H9 (cell line): ENCODE results near the gene CEP164. TPM values are rescaled to one million over a fixed set of nuclear protein-coding genes. Genes with fewer than 3 reads are reported as not detected.

Source experiments
- DNase-seq: peaks from one replicate; pipeline ENCODE4 v3.0.0-alpha.2; 2017
- H2AFZ ChIP-seq: one replicate; pipeline ENCODE4 v1.6.1; 2013; ENCODE audit warnings: mild to moderate bottlenecking, low read length, control low read depth, moderate library complexity
- H2AK5ac ChIP-seq: 2 replicates; pipeline ENCODE4 v1.6.1; 2013; ENCODE audit warnings: low read length, control low read depth, mixed read lengths; ENCODE audit not compliant: insufficient read length
- H2BK120ac ChIP-seq: one replicate; pipeline ENCODE4 v1.6.1; 2013; ENCODE audit warnings: low read depth, mild to moderate bottlenecking, low read length, control low read depth, inconsistent platforms; ENCODE audit not compliant: poor library complexity, severe bottlenecking
- H2BK12ac ChIP-seq: 2 replicates; pipeline ENCODE4 v1.6.1; 2013; ENCODE audit warnings: low read length, control low read depth, mixed read lengths, low read depth; ENCODE audit not compliant: insufficient read length
- H2BK15ac ChIP-seq: 2 replicates; pipeline ENCODE4 v1.6.1; 2013; ENCODE audit warnings: low read depth, low read length, control low read depth
- H2BK20ac ChIP-seq: one replicate; pipeline ENCODE4 v1.6.1; 2013; ENCODE audit warnings: low read depth, mild to moderate bottlenecking, low read length, control low read depth, inconsistent platforms; ENCODE audit not compliant: poor library complexity, severe bottlenecking
- H2BK5ac ChIP-seq: 2 replicates; pipeline ENCODE4 v1.6.1; 2013; ENCODE audit warnings: low read length, control low read depth, mixed read lengths; ENCODE audit not compliant: insufficient read length
- H3K14ac ChIP-seq: 2 replicates; pipeline ENCODE4 v1.6.1; 2013; ENCODE audit warnings: low read length, control low read depth; ENCODE audit not compliant: insufficient read depth
- H3K18ac ChIP-seq: 2 replicates; pipeline ENCODE4 v1.6.1; 2013; ENCODE audit warnings: low read depth, mild to moderate bottlenecking, mixed read lengths, low read length, control low read depth; ENCODE audit not compliant: insufficient read length
- H3K23ac ChIP-seq: 2 replicates; pipeline ENCODE4 v1.6.1; 2013; ENCODE audit warnings: low read length, control low read depth, mixed read lengths, low read depth; ENCODE audit not compliant: insufficient read length
- H3K23me2 ChIP-seq: 2 replicates; pipeline ENCODE4 v1.6.1; 2013; ENCODE audit warnings: low read depth, mild to moderate bottlenecking, mixed read lengths, low read length, control low read depth; ENCODE audit not compliant: insufficient read length, poor library complexity, severe bottlenecking
- H3K27ac ChIP-seq: 2 replicates; pipeline ENCODE4 v1.5.1; 2013; ENCODE audit warnings: low read length, control low read depth, mixed read lengths, low read depth; ENCODE audit not compliant: insufficient read length
- H3K27me3 ChIP-seq: 2 replicates; pipeline ENCODE4 v1.6.1; 2013; ENCODE audit warnings: low read length, control low read depth, inconsistent platforms; ENCODE audit not compliant: insufficient read depth
- H3K4ac ChIP-seq: 2 replicates; pipeline ENCODE4 v1.6.1; 2013; ENCODE audit warnings: low read depth, mild to moderate bottlenecking, control low read depth, inconsistent platforms, low read length, moderate library complexity
- H3K4me1 ChIP-seq: 2 replicates; pipeline ENCODE4 v1.6.1; 2013; ENCODE audit warnings: low read length, control low read depth, inconsistent platforms; ENCODE audit not compliant: insufficient read depth
- H3K4me2 ChIP-seq: 2 replicates; pipeline ENCODE4 v1.6.1; 2013; ENCODE audit warnings: low read length, control low read depth, mixed read lengths; ENCODE audit not compliant: insufficient read length, insufficient read depth
- H3K56ac ChIP-seq: 2 replicates; pipeline ENCODE4 v1.6.1; 2013; ENCODE audit warnings: low read depth, mild to moderate bottlenecking, mixed read lengths, low read length, control low read depth; ENCODE audit not compliant: insufficient read length
- H3K79me1 ChIP-seq: 2 replicates; pipeline ENCODE4 v1.6.1; 2013; ENCODE audit warnings: low read depth, mild to moderate bottlenecking, moderate library complexity, low read length, control low read depth, inconsistent platforms; ENCODE audit not compliant: insufficient read depth, poor library complexity, severe bottlenecking
- H3K79me2 ChIP-seq: 2 replicates; pipeline ENCODE4 v1.6.1; 2013; ENCODE audit warnings: low read length, control low read depth, inconsistent platforms; ENCODE audit not compliant: insufficient read depth
- H3K9ac ChIP-seq: 2 replicates; pipeline ENCODE4 v1.6.1; 2013; ENCODE audit warnings: low read length, control low read depth, mixed read lengths; ENCODE audit not compliant: insufficient read length; ENCODE audit errors: extremely low read depth
- H3K9me3 ChIP-seq: one replicate; pipeline ENCODE4 v1.6.1; 2013; ENCODE audit warnings: low read depth, low read length, inconsistent platforms; ENCODE audit not compliant: control insufficient read depth
- H3T11ph ChIP-seq: one replicate; pipeline ENCODE4 v1.6.1; 2013; ENCODE audit warnings: mild to moderate bottlenecking, low read length, control low read depth, inconsistent platforms
- H4K20me1 ChIP-seq: one replicate; pipeline ENCODE4 v1.6.1; 2013; ENCODE audit not compliant: control insufficient read depth, insufficient read length, insufficient read depth
- H4K5ac ChIP-seq: 2 replicates; pipeline ENCODE4 v1.6.1; 2013; ENCODE audit warnings: low read depth, mild to moderate bottlenecking, mixed read lengths, low read length, control low read depth; ENCODE audit not compliant: insufficient read length
- H4K8ac ChIP-seq: replicated peaks from 2 replicates; pipeline ENCODE4 v1.6.1; 2013; ENCODE audit warnings: low read length, control low read depth, mixed read lengths, low read depth; ENCODE audit not compliant: insufficient read length
- H4K91ac ChIP-seq: 2 replicates; pipeline ENCODE4 v1.6.1; 2013; ENCODE audit warnings: low read depth, mild to moderate bottlenecking, moderate library complexity, mixed read lengths, low read length, control low read depth; ENCODE audit not compliant: insufficient read length
- H3K27ac Mint-ChIP-seq, 3 experiments: 2 replicates in 2 of 3; 3 replicates in 1 of 3; pipeline ENCODE4 v1.8.0; 2020 to 2021; ENCODE audit warnings: mixed read lengths in 3 of 3, mild to moderate bottlenecking in 1 of 3, moderate library complexity in 1 of 3
- H3K27me3 Mint-ChIP-seq: 2 replicates; pipeline ENCODE4 v1.8.0; 2021; ENCODE audit warnings: low read depth, mild to moderate bottlenecking, moderate library complexity, mixed read lengths
- H3K36me3 Mint-ChIP-seq, 3 experiments: 2 replicates in 2 of 3; 3 replicates in 1 of 3; pipeline ENCODE4 v1.8.0; 2020 to 2021; ENCODE audit warnings: low read depth in 3 of 3, mixed read lengths in 3 of 3; ENCODE audit not compliant: insufficient read depth in 1 of 3
- H3K4me1 Mint-ChIP-seq, 2 experiments: 2 replicates each; pipeline ENCODE4 v1.8.0; 2020; ENCODE audit warnings: mixed read lengths in 2 of 2
- H3K4me3 Mint-ChIP-seq, 2 experiments: 2 replicates in 1 of 2; 3 replicates in 1 of 2; pipeline ENCODE4 v1.8.0; 2020 to 2021; ENCODE audit warnings: mild to moderate bottlenecking in 2 of 2, mixed read lengths in 2 of 2, moderate library complexity in 1 of 2
- H3K9me3 Mint-ChIP-seq, 2 experiments: 2 replicates in 1 of 2; 3 replicates in 1 of 2; pipeline ENCODE4 v1.8.0; 2020; ENCODE audit warnings: mild to moderate bottlenecking in 2 of 2, mixed read lengths in 2 of 2, moderate library complexity in 1 of 2
- WGBS: extraction: QIAGEN DNeasy Blood & Tissue Kit; methylation state at CpG from one replicate; pipeline ENCODE4 v1.1.7; 2013; ENCODE audit warnings: missing lambda C conversion rate, low lambda C conversion rate, mixed read lengths; ENCODE audit not compliant: insufficient read length; ENCODE audit errors: extremely low coverage; 5-methylcytosine and 5-hydroxymethylcytosine counted together
- total RNA-seq: library from RNA; stranded (reverse); gene quantifications from 2 replicates; pipeline ENCODE4 v1.2.1, GENCODE V29; 2021
- TF ChIP-seq, protein P1 (sequence below): fragments of 200-600 bp; sonication (generic); conservative IDR thresholded peaks from 3 replicates; pipeline ENCODE4 v1.8.0; 2021; ENCODE audit warnings: antibody characterized with exemption, mild to moderate bottlenecking

CEP164 gene
- total RNA-seq, 1 experiment from 2014 or later: 24.9 TPM

DNA sequence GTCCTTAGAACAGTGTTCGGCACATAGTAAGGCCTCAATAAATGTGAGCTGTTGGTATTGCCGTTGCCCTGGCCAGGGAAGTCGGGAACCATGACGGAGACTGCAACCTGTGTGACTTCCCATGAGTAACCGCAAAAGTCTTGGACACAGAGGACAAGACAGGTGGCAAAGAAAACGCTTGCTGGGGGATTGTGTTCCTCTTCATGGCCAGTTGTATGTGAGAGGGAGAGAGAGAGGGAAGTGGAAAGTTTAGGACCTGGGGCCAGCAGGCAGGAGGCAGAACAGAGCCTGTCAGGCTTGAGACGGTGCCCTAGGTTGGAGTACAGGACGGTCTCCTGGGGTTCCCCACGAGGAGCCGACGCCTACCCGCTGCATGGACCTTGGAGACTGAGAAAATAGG lies 90.2 kb downstream of the CEP164 start:
- H3T11ph ChIP-seq: no peak overlapping the region
- H3K23me2 ChIP-seq: no peaks in the 10 kb centered on the region
- no CpG with 5 or more reads among the region's 12 CpGs for WGBS
- H3K27me3 ChIP-seq: no peaks in the 10 kb centered on the region
- no peak for DNase-seq
- H3K18ac ChIP-seq: no peak overlapping the region
- no peak overlapping the region for H4K91ac ChIP-seq
- H4K5ac ChIP-seq: no peak overlapping the region
- H2BK5ac ChIP-seq: no peak overlapping the region
- H3K36me3 Mint-ChIP-seq: no peaks in the 10 kb centered on the region; a peak in 2 of 7 replicates
- H3K4me1 Mint-ChIP-seq: peaks cover 0 to 5% of the 10 kb centered on the region in 2 experiments; a peak in 2 of 4 replicates
- no peak overlapping the region for H2BK12ac ChIP-seq
- TF ChIP-seq, protein P1, sequence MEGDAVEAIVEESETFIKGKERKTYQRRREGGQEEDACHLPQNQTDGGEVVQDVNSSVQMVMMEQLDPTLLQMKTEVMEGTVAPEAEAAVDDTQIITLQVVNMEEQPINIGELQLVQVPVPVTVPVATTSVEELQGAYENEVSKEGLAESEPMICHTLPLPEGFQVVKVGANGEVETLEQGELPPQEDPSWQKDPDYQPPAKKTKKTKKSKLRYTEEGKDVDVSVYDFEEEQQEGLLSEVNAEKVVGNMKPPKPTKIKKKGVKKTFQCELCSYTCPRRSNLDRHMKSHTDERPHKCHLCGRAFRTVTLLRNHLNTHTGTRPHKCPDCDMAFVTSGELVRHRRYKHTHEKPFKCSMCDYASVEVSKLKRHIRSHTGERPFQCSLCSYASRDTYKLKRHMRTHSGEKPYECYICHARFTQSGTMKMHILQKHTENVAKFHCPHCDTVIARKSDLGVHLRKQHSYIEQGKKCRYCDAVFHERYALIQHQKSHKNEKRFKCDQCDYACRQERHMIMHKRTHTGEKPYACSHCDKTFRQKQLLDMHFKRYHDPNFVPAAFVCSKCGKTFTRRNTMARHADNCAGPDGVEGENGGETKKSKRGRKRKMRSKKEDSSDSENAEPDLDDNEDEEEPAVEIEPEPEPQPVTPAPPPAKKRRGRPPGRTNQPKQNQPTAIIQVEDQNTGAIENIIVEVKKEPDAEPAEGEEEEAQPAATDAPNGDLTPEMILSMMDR: no peak
- H3K4ac ChIP-seq: no peak overlapping the region
- no peak overlapping the region for H3K27ac ChIP-seq
- no peak overlapping the region for H3K9ac ChIP-seq
- H3K9me3 Mint-ChIP-seq: no peaks in the 10 kb centered on the region
- H3K4me2 ChIP-seq: no peak overlapping the region
- H4K8ac ChIP-seq: no peak overlapping the region
- no peak overlapping the region for H3K4me3 Mint-ChIP-seq
- no peak overlapping the region for H2BK15ac ChIP-seq
- no peak overlapping the region for H2AK5ac ChIP-seq
- H3K14ac ChIP-seq: no peak overlapping the region
- no peak overlapping the region for H3K23ac ChIP-seq
- no peak overlapping the region for H3K27ac Mint-ChIP-seq
- H2BK120ac ChIP-seq: no peak overlapping the region
- no peaks in the 10 kb centered on the region for H3K79me2 ChIP-seq
- H2AFZ ChIP-seq: no peak overlapping the region
- no peaks in the 10 kb centered on the region for H3K9me3 ChIP-seq
- no peaks in the 10 kb centered on the region for H4K20me1 ChIP-seq
- H3K56ac ChIP-seq: no peak overlapping the region
- no peaks in the 10 kb centered on the region for H3K4me1 ChIP-seq
- H3K27me3 Mint-ChIP-seq: peaks cover 4% of the 10 kb centered on the region
- H3K79me1 ChIP-seq: no peaks in the 10 kb centered on the region
- H2BK20ac ChIP-seq: no peak overlapping the region
